ENCODE results near the gene NCOA6.
"Not testable (repeated sequence)": the region's sequence is repeated elsewhere in the genome, so short reads cannot be mapped to it uniquely, and the experiment has no call there.

GRCh38 chr20:34713944-34714515 lies 111.4 kb downstream of the NCOA6 start:
- TF ChIP-seq ZNF274 (IDR thresholded peaks at IDR 0.05; ENCODE audit: low read depth, low read length); YY1 (IDR thresholded peaks at IDR 0.05; ENCODE audit: insufficient read depth, insufficient read length): not testable (repeated sequence)
